BJ (cell line): ENCODE data around the gene AHI1. TPM values are rescaled to one million over a fixed set of nuclear protein-coding genes. Genes with fewer than 3 reads are reported as not detected.
"Not testable (repeated sequence)": the region's sequence is repeated elsewhere in the genome, so short reads cannot be mapped to it uniquely, and the experiment has no call there.

ENCODE experiments used
- CTCF ChIA-PET: fragments of 350-600 bp; formaldehyde crosslinking; extraction: SDS; loops from one replicate; lab custom pipeline; 2021; ENCODE audit warnings: antibody characterized with exemption, inconsistent platforms; lab: Yijun Ruan, JAX
- POLR2A ChIA-PET: fragments of 300-600 bp; sonication (Branson Sonifier 250); formaldehyde crosslinking; extraction: SDS; loops from one replicate; lab custom pipeline; 2021; ENCODE audit warnings: antibody characterized with exemption; lab: Charles Lee
- DNase-seq: peaks from one replicate; pipeline ENCODE4 v3.0.0-alpha.2; 2011; ENCODE audit warnings: low read depth
- H3K27me3 ChIP-seq: 2 replicates; pipeline ENCODE4 v1.6.0; 2011; ENCODE audit warnings: low read length; ENCODE audit not compliant: control insufficient read depth, insufficient read depth
- H3K36me3 ChIP-seq: 2 replicates; pipeline ENCODE4 v1.5.1; 2011; ENCODE audit warnings: low read length; ENCODE audit not compliant: control insufficient read depth, insufficient read depth
- H3K4me3 ChIP-seq: 2 replicates; pipeline ENCODE4 v1.5.1; 2011; ENCODE audit warnings: low read depth, mild to moderate bottlenecking, control low read depth, low read length
- CTCF ChIP-seq: IDR thresholded peaks from 2 replicates; pipeline ENCODE4 v1.5.1; 2011; ENCODE audit warnings: low read depth, mild to moderate bottlenecking, control low read depth, inconsistent platforms, low read length, moderate library complexity; ENCODE audit not compliant: insufficient read depth
- polyA plus RNA-seq: library from polyadenylated mRNA; depleted of rRNA; stranded (reverse); fragments of >200 nt; gene quantifications from 2 replicates; pipeline ENCODE4 v1.2.3, GENCODE V29; 2011

Gene AHI1
- polyA plus RNA-seq, 1 experiment, result 7.9 TPM

- DNase-seq, result no peak
- Histone ChIP-seq H3K4me3 (no peak overlapping the region), H3K36me3 (no peaks in the 10 kb centered on the region), H3K27me3 (no peaks in the 10 kb centered on the region)
- CTCF ChIA-PET, result no interaction called here
- no peak for TF ChIP-seq CTCF
- POLR2A ChIA-PET, result no interaction called here
These were observed 7.2 kb downstream of the AHI1 start for GRCh38 chr6:135490381-135490780.

- Histone ChIP-seq H3K27me3 (no peaks in the 10 kb centered on the region), H3K4me3 (no peak overlapping the region), H3K36me3 (no peaks in the 10 kb centered on the region)
- POLR2A ChIA-PET, result no interaction called here
- CTCF ChIA-PET, result no interaction called here
- no peak for TF ChIP-seq CTCF
- DNase-seq, result peak; percentile 36
These were observed 9.5 kb downstream of the AHI1 start for GRCh38 chr6:135488023-135488422.

GRCh38 chr6:135483903-135484302 lies 13.6 kb downstream of the AHI1 start:
- H3K27me3 ChIP-seq, H3K4me3 ChIP-seq, DNase-seq, H3K36me3 ChIP-seq, CTCF ChIA-PET: not testable (repeated sequence)
- POLR2A ChIA-PET, result interaction anchor here (0.5 kb wide), 1 partner anchor 535 kb away, joined by 3 read pairs; no protein-coding TSS in a partner anchor

GRCh38 chr6:135481783-135482369 lies 15.7 kb downstream of the AHI1 start:
- H3K27me3 ChIP-seq, result no peaks in the 10 kb centered on the region
- ChIA-PET POLR2A (no interaction called here), CTCF (no interaction called here)
- H3K4me3 ChIP-seq, result no peak overlapping the region
- TF ChIP-seq CTCF, result no peak
- DNase-seq, result no peak
- no peaks in the 10 kb centered on the region; the same call in none of the 2 replicates for H3K36me3 ChIP-seq

- DNase-seq, result no peak
- H3K4me3 ChIP-seq, result no peak overlapping the region
- CTCF ChIA-PET, result no interaction called here
- TF ChIP-seq CTCF, result no peak
- no peaks in the 10 kb centered on the region for H3K27me3 ChIP-seq
- H3K36me3 ChIP-seq, result no peaks in the 10 kb centered on the region; the same call in none of the 2 replicates
- POLR2A ChIA-PET, result no interaction called here
These were observed 17.9 kb downstream of the AHI1 start for GRCh38 chr6:135479601-135480000.

- no peak for TF ChIP-seq CTCF
- DNase-seq, result no peak
- POLR2A ChIA-PET, result no interaction called here
These were observed 18.9 kb downstream of the AHI1 start for GRCh38 chr6:135478626-135479025.

More at GRCh38 chr6:135478626-135479025, 18.9 kb downstream of the AHI1 start:
- CTCF ChIA-PET, result no interaction called here
- H3K27me3 ChIP-seq, result no peaks in the 10 kb centered on the region
- H3K4me3 ChIP-seq, result no peak overlapping the region
- H3K36me3 ChIP-seq, result no peaks in the 10 kb centered on the region; the same call in none of the 2 replicates
